Measurements from ENCODE around the gene HIF1AN. TPM values are rescaled to one million over a fixed set of nuclear protein-coding genes. Genes with fewer than 3 reads are reported as not detected.

HIF1AN gene
- total RNA-seq, 1 donor from 2014 or later = 53.4 TPM

GRCh38 chr10:100535338-100535714 lies 417 bp upstream of the HIF1AN start:
- peak overlapping the region; percentile 83 for H3K27ac ChIP-seq (replicated peaks)
- DNase-seq = no peak
- peak overlapping the region; percentile 86 for H3K4me3 ChIP-seq
- peaks cover 29% of the 10 kb centered on the region for H3K36me3 ChIP-seq
- intact Hi-C loops (cut with micrococcal nuclease) = no loop called here
- TF ChIP-seq CTCF (IDR thresholded peaks at IDR 0.05; ENCODE audit: borderline replicate concordance) = no peak
- H3K4me1 ChIP-seq = peaks cover 36% of the 10 kb centered on the region
- H3K27me3 ChIP-seq (ENCODE audit: low read depth) = no peaks in the 10 kb centered on the region
- no peaks in the 10 kb centered on the region for H3K9me3 ChIP-seq (replicated peaks)

GRCh38 chr10:100537475-100537874 lies 1.7 kb downstream of the HIF1AN start:
- DNase-seq = no peak
- Histone ChIP-seq H3K36me3 (peaks cover 51% of the 10 kb centered on the region), H3K27me3 (ENCODE audit: low read depth) (no peaks in the 10 kb centered on the region), H3K4me1 (peaks cover 36% of the 10 kb centered on the region), H3K4me3 (no peak overlapping the region), H3K27ac (replicated peaks) (no peak overlapping the region), H3K9me3 (replicated peaks) (no peaks in the 10 kb centered on the region)
- intact Hi-C loops (cut with micrococcal nuclease) = no loop called here
- TF ChIP-seq CTCF (IDR thresholded peaks at IDR 0.05; ENCODE audit: borderline replicate concordance) = no peak

- Histone ChIP-seq H3K36me3 (peaks cover 98% of the 10 kb centered on the region), H3K9me3 (replicated peaks) (no peaks in the 10 kb centered on the region), H3K4me3 (no peak overlapping the region), H3K27me3 (ENCODE audit: low read depth) (no peaks in the 10 kb centered on the region), H3K27ac (replicated peaks) (no peak overlapping the region), H3K4me1 (no peaks in the 10 kb centered on the region)
- no peak for DNase-seq
- intact Hi-C loops (cut with micrococcal nuclease) = no loop called here
- no peak for TF ChIP-seq CTCF (IDR thresholded peaks at IDR 0.05; ENCODE audit: borderline replicate concordance)
These were observed 9.2 kb downstream of the HIF1AN start for GRCh38 chr10:100544950-100545349.

GRCh38 chr10:100551196-100551595 lies 15.5 kb downstream of the HIF1AN start:
- Histone ChIP-seq H3K36me3 (peaks cover 42% of the 10 kb centered on the region), H3K27ac (replicated peaks) (no peak overlapping the region), H3K9me3 (replicated peaks) (no peaks in the 10 kb centered on the region), H3K4me1 (no peaks in the 10 kb centered on the region), H3K27me3 (ENCODE audit: low read depth) (no peaks in the 10 kb centered on the region), H3K4me3 (no peak overlapping the region)
- intact Hi-C loops (cut with micrococcal nuclease) = loop anchor here (10.0 kb wide), 1 partner anchor 324 kb away; no protein-coding TSS in a partner anchor
- TF ChIP-seq CTCF (IDR thresholded peaks at IDR 0.05; ENCODE audit: borderline replicate concordance) = no peak
- no peak for DNase-seq

GRCh38 chr10:100551738-100552137 lies 16.0 kb downstream of the HIF1AN start:
- intact Hi-C loops (cut with micrococcal nuclease) = loop anchor here (10.0 kb wide), 1 partner anchor 323 kb away; no protein-coding TSS in a partner anchor
- TF ChIP-seq CTCF (IDR thresholded peaks at IDR 0.05; ENCODE audit: borderline replicate concordance) = no peak
- H3K36me3 ChIP-seq = peaks cover 41% of the 10 kb centered on the region

More at GRCh38 chr10:100551738-100552137, 16.0 kb downstream of the HIF1AN start:
- Histone ChIP-seq H3K27ac (replicated peaks) (no peak overlapping the region), H3K4me1 (no peaks in the 10 kb centered on the region), H3K9me3 (replicated peaks) (no peaks in the 10 kb centered on the region), H3K4me3 (no peak overlapping the region), H3K27me3 (ENCODE audit: low read depth) (no peaks in the 10 kb centered on the region)
- no peak for DNase-seq
